ENCODE data around the gene NOC4L. TPM values are rescaled to one million over a fixed set of nuclear protein-coding genes. Genes with fewer than 3 reads are reported as not detected.

Gene NOC4L
- total RNA-seq, 1 donor from 2014 or later: 16.5 TPM

DNA sequence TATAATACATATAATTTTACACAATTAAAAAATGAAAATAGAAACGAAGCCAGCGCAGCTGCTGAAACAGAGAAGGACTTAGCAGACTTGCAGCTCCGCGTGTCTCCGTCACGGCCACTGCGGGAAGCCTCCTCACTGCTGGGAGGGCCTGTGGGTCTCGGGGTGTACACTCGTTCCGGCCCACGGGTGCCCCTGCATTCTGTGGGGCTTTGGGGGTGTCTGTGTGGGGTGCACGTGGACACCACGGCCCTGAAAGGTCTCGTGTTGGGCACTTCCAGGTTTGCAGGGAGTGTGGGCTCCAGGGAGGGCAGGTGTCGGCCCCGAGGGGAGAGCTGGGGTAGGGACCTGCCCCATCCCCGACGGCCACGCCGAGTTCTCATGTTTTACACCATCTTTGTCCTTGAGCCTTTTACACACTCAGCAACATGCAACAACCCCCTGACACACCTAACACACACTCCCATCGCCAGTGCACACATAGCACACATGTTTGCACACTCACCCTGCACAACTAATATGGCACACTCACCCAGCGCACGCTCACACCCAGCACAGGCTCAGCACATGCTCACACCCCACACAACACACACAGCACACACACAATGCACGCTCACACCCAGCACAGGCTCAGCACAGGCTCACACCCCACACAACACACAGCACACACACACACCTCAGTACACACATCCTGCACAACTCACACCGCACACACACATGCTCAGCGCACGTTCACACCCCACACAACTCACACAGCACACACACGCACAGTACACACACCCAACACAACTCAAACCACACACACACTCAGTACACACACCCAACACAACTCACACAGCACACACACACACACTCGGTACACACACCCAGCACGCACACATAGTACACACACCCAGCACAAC lies 36.6 kb downstream of the NOC4L start:
- peak; percentile 5 for ATAC-seq
- H3K27me3 ChIP-seq: peaks cover 16% of the 10 kb centered on the region
- intact Hi-C loops (cut with DNase I): no loop called here

GRCh38 chr12:132181570-132182200 lies 37.4 kb downstream of the NOC4L start:
- peaks cover 8% of the 10 kb centered on the region for H3K27me3 ChIP-seq
- H3K36me3 ChIP-seq: no peaks in the 10 kb centered on the region
- intact Hi-C loops (cut with DNase I): no loop called here
- TF ChIP-seq, protein P1, sequence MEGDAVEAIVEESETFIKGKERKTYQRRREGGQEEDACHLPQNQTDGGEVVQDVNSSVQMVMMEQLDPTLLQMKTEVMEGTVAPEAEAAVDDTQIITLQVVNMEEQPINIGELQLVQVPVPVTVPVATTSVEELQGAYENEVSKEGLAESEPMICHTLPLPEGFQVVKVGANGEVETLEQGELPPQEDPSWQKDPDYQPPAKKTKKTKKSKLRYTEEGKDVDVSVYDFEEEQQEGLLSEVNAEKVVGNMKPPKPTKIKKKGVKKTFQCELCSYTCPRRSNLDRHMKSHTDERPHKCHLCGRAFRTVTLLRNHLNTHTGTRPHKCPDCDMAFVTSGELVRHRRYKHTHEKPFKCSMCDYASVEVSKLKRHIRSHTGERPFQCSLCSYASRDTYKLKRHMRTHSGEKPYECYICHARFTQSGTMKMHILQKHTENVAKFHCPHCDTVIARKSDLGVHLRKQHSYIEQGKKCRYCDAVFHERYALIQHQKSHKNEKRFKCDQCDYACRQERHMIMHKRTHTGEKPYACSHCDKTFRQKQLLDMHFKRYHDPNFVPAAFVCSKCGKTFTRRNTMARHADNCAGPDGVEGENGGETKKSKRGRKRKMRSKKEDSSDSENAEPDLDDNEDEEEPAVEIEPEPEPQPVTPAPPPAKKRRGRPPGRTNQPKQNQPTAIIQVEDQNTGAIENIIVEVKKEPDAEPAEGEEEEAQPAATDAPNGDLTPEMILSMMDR (IDR thresholded peaks at IDR 0.05): no peak
- H3K27ac ChIP-seq: no peak overlapping the region
- H3K4me3 ChIP-seq: no peak overlapping the region
- no peaks in the 10 kb centered on the region for H3K4me1 ChIP-seq
- no peak for DNase-seq
- peak; percentile 13 for ATAC-seq
- no peaks in the 10 kb centered on the region for H3K9me3 ChIP-seq

More for the DNA sequence above, 36.6 kb downstream of the NOC4L start:
- Histone ChIP-seq H3K27ac (no peak overlapping the region), H3K4me1 (no peaks in the 10 kb centered on the region), H3K4me3 (no peak overlapping the region), H3K9me3 (no peaks in the 10 kb centered on the region), H3K36me3 (no peaks in the 10 kb centered on the region)
- no peak for DNase-seq
- TF ChIP-seq, protein P1 (IDR thresholded peaks at IDR 0.05): no peak

- peaks cover 2% of the 10 kb centered on the region for H3K27me3 ChIP-seq
- no peaks in the 10 kb centered on the region for H3K4me1 ChIP-seq
- intact Hi-C loops (cut with DNase I): no loop called here
- TF ChIP-seq, protein P1 (IDR thresholded peaks at IDR 0.05): no peak
- H3K36me3 ChIP-seq: no peaks in the 10 kb centered on the region
- no peak for ATAC-seq
- H3K4me3 ChIP-seq: no peak overlapping the region
- H3K27ac ChIP-seq: no peak overlapping the region
- H3K9me3 ChIP-seq: no peaks in the 10 kb centered on the region
- no peak for DNase-seq
Measured at GRCh38 chr12:132182206-132182710, 38.0 kb downstream of the NOC4L start.

GRCh38 chr12:132182711-132183365 lies 38.6 kb downstream of the NOC4L start:
- H3K36me3 ChIP-seq: no peaks in the 10 kb centered on the region
- no peaks in the 10 kb centered on the region for H3K27me3 ChIP-seq
- no peaks in the 10 kb centered on the region for H3K9me3 ChIP-seq
- intact Hi-C loops (cut with DNase I): no loop called here
- H3K4me1 ChIP-seq: no peaks in the 10 kb centered on the region
- H3K4me3 ChIP-seq: no peak overlapping the region
- ATAC-seq (no peak), DNase-seq (no peak)
- TF ChIP-seq, protein P1 (IDR thresholded peaks at IDR 0.05): no peak
- no peak overlapping the region for H3K27ac ChIP-seq

DNA sequence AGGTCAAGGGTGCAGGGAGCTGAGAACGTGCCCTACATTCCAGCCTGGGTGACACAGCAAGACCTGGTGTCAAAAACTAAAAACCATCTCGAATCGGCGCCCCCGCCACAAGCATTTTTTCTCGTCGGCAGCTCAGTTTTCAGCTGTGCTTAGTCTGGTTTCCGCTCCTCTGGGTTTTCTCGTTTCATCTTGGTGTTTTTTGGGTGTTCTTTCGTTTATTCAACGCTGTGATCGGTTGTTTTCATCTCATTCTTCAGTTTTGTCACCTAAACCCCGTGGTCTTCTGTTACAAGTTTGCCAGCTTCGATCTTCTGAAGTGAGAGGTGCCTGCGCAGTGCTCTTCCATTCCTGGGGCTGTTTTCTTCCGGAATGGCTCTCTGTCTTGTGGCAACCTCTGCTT lies 41.4 kb downstream of the NOC4L start:
- TF ChIP-seq, protein P1 (IDR thresholded peaks at IDR 0.05): no peak
- H3K36me3 ChIP-seq: no peaks in the 10 kb centered on the region
- no peak overlapping the region for H3K27ac ChIP-seq
- ATAC-seq (no peak), DNase-seq (no peak)
- H3K4me3 ChIP-seq: peak overlapping the region; percentile 30
- H3K27me3 ChIP-seq: no peaks in the 10 kb centered on the region
- H3K9me3 ChIP-seq: no peaks in the 10 kb centered on the region
- intact Hi-C loops (cut with DNase I): no loop called here
- peaks cover 5% of the 10 kb centered on the region for H3K4me1 ChIP-seq
